Measurements from ENCODE around the gene ADAM12. TPM values are rescaled to one million over a fixed set of nuclear protein-coding genes. Genes with fewer than 3 reads are reported as not detected.

The ADAM12 gene
- total and polyA plus RNA-seq, 2 donors (not counting 3 experiments of a cell fraction or from before 2014, with no cell fraction given): 0.22 to 0.33 TPM

- no peaks in the 10 kb centered on the region for H3K9me3 ChIP-seq (replicated peaks; ENCODE audit: control insufficient read depth, insufficient read depth, low read length)
- POLR2A ChIA-PET: no interaction called here
- H4K20me1 ChIP-seq (replicated peaks; ENCODE audit: control insufficient read depth, extremely low read depth, insufficient read depth, low read length): no peaks in the 10 kb centered on the region
- no peak overlapping the region for H3K4me3 ChIP-seq (replicated peaks in 1 of 3; ENCODE audit: insufficient read depth in 1 of 3, low read depth in 1 of 3, low read length in 3 of 3)
- intact Hi-C loops (cut with micrococcal nuclease): no loop called here
- H3K36me3 ChIP-seq (ENCODE audit: control insufficient read depth in 2 of 2, extremely low read depth in 1 of 2, insufficient read depth in 2 of 2, low read length in 2 of 2): no peaks in the 10 kb centered on the region
- TF ChIP-seq, protein P1, sequence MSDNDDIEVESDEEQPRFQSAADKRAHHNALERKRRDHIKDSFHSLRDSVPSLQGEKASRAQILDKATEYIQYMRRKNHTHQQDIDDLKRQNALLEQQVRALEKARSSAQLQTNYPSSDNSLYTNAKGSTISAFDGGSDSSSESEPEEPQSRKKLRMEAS (IDR thresholded peaks at IDR 0.05; ENCODE audit: insufficient read depth, insufficient read length): no peak
- TF ChIP-seq MYC (IDR thresholded peaks at IDR 0.05; ENCODE audit: low read depth, low read length): no peak
- peak; percentile 35 for TF ChIP-seq FOS (IDR thresholded peaks at IDR 0.05; ENCODE audit: borderline replicate concordance, insufficient read depth, low read length)
- TF ChIP-seq EZH2 (IDR thresholded peaks at IDR 0.05; ENCODE audit: borderline replicate concordance, low read depth, low read length, severe bottlenecking): no peak
- TF ChIP-seq JUN (IDR thresholded peaks at IDR 0.05; ENCODE audit: borderline replicate concordance, insufficient read depth, insufficient read length, low read depth): no peak
- no peaks in the 10 kb centered on the region for H3K27me3 ChIP-seq (ENCODE audit: control insufficient read depth in 2 of 2, insufficient read depth in 2 of 2, low read length in 2 of 2)
- no peak overlapping the region for H3K9ac ChIP-seq (replicated peaks; ENCODE audit: extremely low read depth, insufficient read depth, low read length)
- BruUV-seq (replicated peaks): no TSS peak
- H3K27ac ChIP-seq (ENCODE audit: insufficient read depth, low read depth, low read length): no peak overlapping the region
- H3K79me2 ChIP-seq (ENCODE audit: control insufficient read depth, insufficient read depth, low read length): no peaks in the 10 kb centered on the region
- dilution Hi-C loops (cut with MboI; ENCODE audit: extremely low pct_ligation_motif_present, low sequenced_read_pairs): no loop called here
- DNase-seq (ENCODE audit: low read depth, low spot score): peak; percentile 7
- peaks cover under 1% of the 10 kb centered on the region for H3K4me1 ChIP-seq (ENCODE audit: control insufficient read depth, extremely low read depth, insufficient read depth, low read length)
- no peak overlapping the region for H3K4me2 ChIP-seq (ENCODE audit: insufficient read depth, low read length)
- no peak for FAIRE-seq
- H2AFZ ChIP-seq (ENCODE audit: low read depth, low read length): no peak overlapping the region
- no peaks in the 10 kb centered on the region for H3K9me1 ChIP-seq (replicated peaks; ENCODE audit: control insufficient read depth, extremely low read depth, insufficient read depth, low read length)
- CTCF ChIA-PET: no interaction called here
Measured at GRCh38 chr10:126252884-126253610, 135.2 kb downstream of the ADAM12 start.

GRCh38 chr10:126251778-126252407, 136.4 kb downstream of the ADAM12 start:
- POLR2A ChIA-PET: no interaction called here
- FAIRE-seq (no peak), DNase-seq (ENCODE audit: low read depth, low spot score) (no peak)
- no peaks in the 10 kb centered on the region for H3K9me1 ChIP-seq (replicated peaks; ENCODE audit: control insufficient read depth, extremely low read depth, insufficient read depth, low read length)
- no peak overlapping the region for H2AFZ ChIP-seq (ENCODE audit: low read depth, low read length)
- H3K4me1 ChIP-seq (ENCODE audit: control insufficient read depth, extremely low read depth, insufficient read depth, low read length): peaks cover 10% of the 10 kb centered on the region
- BruUV-seq (replicated peaks): no TSS peak
- CTCF ChIA-PET: no interaction called here
- no peaks in the 10 kb centered on the region for H3K79me2 ChIP-seq (ENCODE audit: control insufficient read depth, insufficient read depth, low read length)
- H3K4me3 ChIP-seq (replicated peaks in 1 of 3; ENCODE audit: insufficient read depth in 1 of 3, low read depth in 1 of 3, low read length in 3 of 3): no peak overlapping the region
- H3K9ac ChIP-seq (replicated peaks; ENCODE audit: extremely low read depth, insufficient read depth, low read length): no peak overlapping the region
- no peak overlapping the region for H3K4me2 ChIP-seq (ENCODE audit: insufficient read depth, low read length)
- H4K20me1 ChIP-seq (replicated peaks; ENCODE audit: control insufficient read depth, extremely low read depth, insufficient read depth, low read length): no peaks in the 10 kb centered on the region
- no peak overlapping the region for H3K27ac ChIP-seq (ENCODE audit: insufficient read depth, low read depth, low read length)
- dilution Hi-C loops (cut with MboI; ENCODE audit: extremely low pct_ligation_motif_present, low sequenced_read_pairs): no loop called here
- no peak for TF ChIP-seq JUN (IDR thresholded peaks at IDR 0.05; ENCODE audit: borderline replicate concordance, insufficient read depth, insufficient read length, low read depth)
- no peak for TF ChIP-seq POLR2A (IDR thresholded peaks at IDR 0.05; ENCODE audit: low read depth, low read length)
- TF ChIP-seq CTCF (IDR thresholded peaks at IDR 0.05; ENCODE audit: extremely low read depth in 1 of 2, insufficient read depth in 1 of 2, low read depth in 1 of 2, low read length in 2 of 2): no peak
- TF ChIP-seq, protein P1 (IDR thresholded peaks at IDR 0.05; ENCODE audit: insufficient read depth, insufficient read length): no peak
- no peak for TF ChIP-seq FOS (IDR thresholded peaks at IDR 0.05; ENCODE audit: borderline replicate concordance, insufficient read depth, low read length)
- no peak for TF ChIP-seq POLR2AphosphoS5 (IDR thresholded peaks at IDR 0.05; ENCODE audit: insufficient read depth, low read depth, low read length)
- no peak for TF ChIP-seq GATA2 (IDR thresholded peaks at IDR 0.05; ENCODE audit: insufficient read depth, insufficient read length, low read depth, low read length)
- TF ChIP-seq MYC (IDR thresholded peaks at IDR 0.05; ENCODE audit: low read depth, low read length): no peak
- H3K27me3 ChIP-seq (ENCODE audit: control insufficient read depth in 2 of 2, insufficient read depth in 2 of 2, low read length in 2 of 2): no peaks in the 10 kb centered on the region
- intact Hi-C loops (cut with micrococcal nuclease): no loop called here
- no peaks in the 10 kb centered on the region for H3K36me3 ChIP-seq (ENCODE audit: control insufficient read depth in 2 of 2, extremely low read depth in 1 of 2, insufficient read depth in 2 of 2, low read length in 2 of 2)
- H3K9me3 ChIP-seq (replicated peaks; ENCODE audit: control insufficient read depth, insufficient read depth, low read length): no peaks in the 10 kb centered on the region
